ENCODE data around the gene C18orf32. TPM values are rescaled to one million over a fixed set of nuclear protein-coding genes. Genes with fewer than 3 reads are reported as not detected.

C18orf32 gene
- total and polyA plus RNA-seq, 2 of the 13 experiments (the other 11 are each of a cell fraction or from before 2014, with no cell fraction given) = 17.6 to 20.6 TPM

- TF ChIP-seq ZNF280D (CRISPR knock-in tag; IDR thresholded peaks at IDR 0.05) (peak; percentile 73; the same call in 1 of the 2 replicates), SALL1 (CRISPR knock-in tag; IDR thresholded peaks at IDR 0.05) (peak; percentile 73), ZNF20 (CRISPR knock-in tag; IDR thresholded peaks at IDR 0.05) (0 out of 2 replicates have a peak, but pooled peaks have one; percentile 52), SIX1 (CRISPR knock-in tag; IDR thresholded peaks at IDR 0.05; ENCODE audit: borderline replicate concordance) (peak; percentile 42), ZNF878 (CRISPR knock-in tag; IDR thresholded peaks at IDR 0.05) (peak; percentile 75; the same call in 1 of the 2 replicates), KLF16 (CRISPR knock-in tag; IDR thresholded peaks at IDR 0.05) (peak in 1 of 2 experiments; percentile 87; a peak in 1 of 4 replicates), JUND (CRISPR knock-in tag; IDR thresholded peaks at IDR 0.05) (no peak), MTA3 (CRISPR knock-in tag; IDR thresholded peaks at IDR 0.05) (no peak), ZNF619 (CRISPR knock-in tag; IDR thresholded peaks at IDR 0.05) (no peak), YEATS4 (CRISPR knock-in tag; IDR thresholded peaks at IDR 0.05; ENCODE audit: borderline replicate concordance) (peak; percentile 85; the same call in 1 of the 2 replicates), NONO (IDR thresholded peaks at IDR 0.05) (no peak), NONO (CRISPR knock-in tag; conservative IDR thresholded peaks at IDR 0.05) (peak; percentile 93), GMEB1 (CRISPR knock-in tag; IDR thresholded peaks at IDR 0.05; ENCODE audit: borderline replicate concordance) (peak; percentile 69; the same call in 1 of the 2 replicates), TRIM24 (CRISPR knock-in tag; IDR thresholded peaks at IDR 0.05) (no peak), ZBTB25 (CRISPR knock-in tag; IDR thresholded peaks at IDR 0.05) (peak; percentile 62; the same call in 1 of the 2 replicates), BCL6 (CRISPR knock-in tag; IDR thresholded peaks at IDR 0.05) (peak; percentile 52), ZNF616 (CRISPR knock-in tag; IDR thresholded peaks at IDR 0.05; ENCODE audit: low read depth) (0 out of 2 replicates have a peak, but pooled peaks have one; percentile 41), HMGXB4 (CRISPR knock-in tag; IDR thresholded peaks at IDR 0.05; ENCODE audit: borderline replicate concordance in 1 of 2, low read depth in 1 of 2) (peak; percentile 82 to 89; a peak in 3 of 4 replicates), ZBTB1 (CRISPR knock-in tag; IDR thresholded peaks at IDR 0.05; ENCODE audit: borderline replicate concordance) (no peak), ZMYM4 (CRISPR knock-in tag; IDR thresholded peaks at IDR 0.05) (peak; percentile 89), DNMT1 (CRISPR knock-in tag; IDR thresholded peaks at IDR 0.05) (no peak)
These were observed 5.0 kb upstream of the C18orf32 start, which contains the start of gene RPL17 (continued) for GRCh38 chr18:49491857-49492693.

Measured in HepG2 (cell line).